Breast epithelium (tissue), 4 donors: ENCODE measurements around the gene AFAP1. TPM values are rescaled to one million over a fixed set of nuclear protein-coding genes. Genes with fewer than 3 reads are reported as not detected.

ENCODE experiments used
- DNase-seq, 2 donors: peaks; one replicate each; pipeline ENCODE4 v3.0.0-alpha.2; 2019; ENCODE audit warnings: low spot score in 2 of 2
- H3K27ac ChIP-seq, 2 donors: fragments of 200-600 bp; sonication (generic) in 1 of 2; one replicate each; pipeline ENCODE4 v1.5.1; 2016 to 2019; ENCODE audit warnings: mild to moderate bottlenecking in 1 of 2
- H3K27me3 ChIP-seq, 2 donors: fragments of 200-600 bp; sonication (generic) in 1 of 2; one replicate each; pipeline versions ENCODE4 v1.5.1 to v1.6.0; 2017 to 2019; ENCODE audit warnings: control low read depth in 1 of 2, mild to moderate bottlenecking in 1 of 2
- H3K36me3 ChIP-seq: fragments of 200-600 bp; one replicate; pipeline ENCODE4 v1.5.1; 2019
- H3K4me1 ChIP-seq, 2 donors: fragments of 200-600 bp; sonication (generic); one replicate each; pipeline ENCODE4 v1.5.1; 2016 to 2019; ENCODE audit warnings: control low read depth in 1 of 2
- H3K4me3 ChIP-seq, 3 donors: fragments of 200-600 bp; sonication (generic); 1 replicate in 2 of 3; 2 replicates in 1 of 3; pipeline ENCODE4 v1.5.1; 2016 to 2019; ENCODE audit warnings: mild to moderate bottlenecking in 3 of 3, moderate library complexity in 2 of 3
- H3K9me3 ChIP-seq, 2 donors: fragments of 200-600 bp; sonication (generic) in 1 of 2; one replicate each; pipeline ENCODE4 v1.5.1; 2016 to 2019; ENCODE audit warnings: control low read depth in 1 of 2
- CTCF ChIP-seq, 3 donors: fragments of 450-650 bp; IDR thresholded peaks; one replicate each; pipeline ENCODE4 v1.5.1; 2016 to 2017; ENCODE audit warnings: antibody characterized with exemption in 3 of 3, mild to moderate bottlenecking in 3 of 3, moderate library complexity in 3 of 3
- POLR2A ChIP-seq: fragments of 450-650 bp; IDR thresholded peaks from one replicate; pipeline ENCODE4 v1.6.1; 2016; ENCODE audit warnings: antibody characterized with exemption, mild to moderate bottlenecking, moderate library complexity
- POLR2AphosphoS5 ChIP-seq, 3 donors: sonication (generic); formaldehyde crosslinking; IDR thresholded peaks; one replicate each; pipeline ENCODE4 v1.6.1; 2017; ENCODE audit warnings: antibody characterized with exemption in 3 of 3
- intact Hi-C: fragments of 100-400 bp; cut with DNase I; formaldehyde crosslinking; loops from one replicate; pipeline ENCODE4 v1.15.1; 2023; ENCODE audit warnings: low total_unique reads
- total RNA-seq, 3 donors: library from RNA; depleted of rRNA; stranded (reverse); fragments of >200 nt; gene quantifications; one replicate each; pipeline ENCODE4 v1.1.0, GENCODE V29; 2016

The AFAP1 gene
- total RNA-seq, 3 donors from 2014 or later = 14.5 to 21.6 (median 16.6) TPM

- intact Hi-C loops = no loop called here
- H3K9me3 ChIP-seq = no peaks in the 10 kb centered on the region
- no peak overlapping the region for H3K27ac ChIP-seq
- H3K27me3 ChIP-seq = no peaks in the 10 kb centered on the region
- no peaks in the 10 kb centered on the region for H3K4me1 ChIP-seq
- no peaks in the 10 kb centered on the region for H3K36me3 ChIP-seq
- no peak overlapping the region for H3K4me3 ChIP-seq
- TF ChIP-seq POLR2A (no peak), CTCF (IDR thresholded peaks at IDR 0.05) (no peak), POLR2AphosphoS5 (IDR thresholded peaks at IDR 0.05) (no peak)
- DNase-seq = no peak
These were observed 85.4 kb downstream of the AFAP1 start for GRCh38 chr4:7854216-7854615.

- H3K4me3 ChIP-seq = no peak overlapping the region
- no peak overlapping the region for H3K27ac ChIP-seq
- H3K36me3 ChIP-seq = no peaks in the 10 kb centered on the region
- intact Hi-C loops = no loop called here
- DNase-seq = no peak
- no peak for TF ChIP-seq POLR2AphosphoS5 (IDR thresholded peaks at IDR 0.05)
- TF ChIP-seq POLR2A = no peak
- no peak for TF ChIP-seq CTCF (IDR thresholded peaks at IDR 0.05)
- H3K4me1 ChIP-seq = no peaks in the 10 kb centered on the region
- H3K27me3 ChIP-seq = no peaks in the 10 kb centered on the region
- no peaks in the 10 kb centered on the region for H3K9me3 ChIP-seq
These were observed 86.4 kb downstream of the AFAP1 start for GRCh38 chr4:7853271-7853670.

- TF ChIP-seq CTCF (IDR thresholded peaks at IDR 0.05) (no peak), POLR2AphosphoS5 (IDR thresholded peaks at IDR 0.05) (peak in 1 of 3 donors; percentile 17)
- peak in 1 of 2 donors; percentile 81 for DNase-seq
- Histone ChIP-seq H3K36me3 (no peaks in the 10 kb centered on the region), H3K4me3 (no peak overlapping the region), H3K27ac (peak overlapping the region; percentile 8 to 26), H3K9me3 (no peaks in the 10 kb centered on the region), H3K27me3 (no peaks in the 10 kb centered on the region), H3K4me1 (no peaks in the 10 kb centered on the region)
- intact Hi-C loops = no loop called here
These were observed 87.0 kb downstream of the AFAP1 start for GRCh38 chr4:7852568-7853185.

GRCh38 chr4:7850489-7850888 is 89.2 kb downstream of the AFAP1 start:
- DNase-seq = no peak
- H3K27me3 ChIP-seq = no peaks in the 10 kb centered on the region
- no peaks in the 10 kb centered on the region for H3K4me1 ChIP-seq
- no peak overlapping the region for H3K4me3 ChIP-seq
- H3K9me3 ChIP-seq = no peaks in the 10 kb centered on the region
- intact Hi-C loops = no loop called here
- no peak overlapping the region for H3K27ac ChIP-seq
- no peaks in the 10 kb centered on the region for H3K36me3 ChIP-seq
- TF ChIP-seq CTCF (IDR thresholded peaks at IDR 0.05) (no peak), POLR2AphosphoS5 (IDR thresholded peaks at IDR 0.05) (no peak), POLR2A (no peak)

GRCh38 chr4:7847206-7847605 is 92.5 kb downstream of the AFAP1 start:
- no peaks in the 10 kb centered on the region for H3K27me3 ChIP-seq
- intact Hi-C loops = no loop called here
- no peaks in the 10 kb centered on the region for H3K9me3 ChIP-seq
- no peak for DNase-seq
- no peak overlapping the region for H3K27ac ChIP-seq
- no peaks in the 10 kb centered on the region for H3K4me1 ChIP-seq
- no peak overlapping the region for H3K4me3 ChIP-seq
- no peaks in the 10 kb centered on the region for H3K36me3 ChIP-seq
- TF ChIP-seq POLR2AphosphoS5 (IDR thresholded peaks at IDR 0.05) = no peak
- TF ChIP-seq CTCF (IDR thresholded peaks at IDR 0.05) = no peak
- TF ChIP-seq POLR2A = no peak
